ENCODE results near the gene FBXL3.

The FBXL3 gene, protein sequence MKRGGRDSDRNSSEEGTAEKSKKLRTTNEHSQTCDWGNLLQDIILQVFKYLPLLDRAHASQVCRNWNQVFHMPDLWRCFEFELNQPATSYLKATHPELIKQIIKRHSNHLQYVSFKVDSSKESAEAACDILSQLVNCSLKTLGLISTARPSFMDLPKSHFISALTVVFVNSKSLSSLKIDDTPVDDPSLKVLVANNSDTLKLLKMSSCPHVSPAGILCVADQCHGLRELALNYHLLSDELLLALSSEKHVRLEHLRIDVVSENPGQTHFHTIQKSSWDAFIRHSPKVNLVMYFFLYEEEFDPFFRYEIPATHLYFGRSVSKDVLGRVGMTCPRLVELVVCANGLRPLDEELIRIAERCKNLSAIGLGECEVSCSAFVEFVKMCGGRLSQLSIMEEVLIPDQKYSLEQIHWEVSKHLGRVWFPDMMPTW

DNA sequence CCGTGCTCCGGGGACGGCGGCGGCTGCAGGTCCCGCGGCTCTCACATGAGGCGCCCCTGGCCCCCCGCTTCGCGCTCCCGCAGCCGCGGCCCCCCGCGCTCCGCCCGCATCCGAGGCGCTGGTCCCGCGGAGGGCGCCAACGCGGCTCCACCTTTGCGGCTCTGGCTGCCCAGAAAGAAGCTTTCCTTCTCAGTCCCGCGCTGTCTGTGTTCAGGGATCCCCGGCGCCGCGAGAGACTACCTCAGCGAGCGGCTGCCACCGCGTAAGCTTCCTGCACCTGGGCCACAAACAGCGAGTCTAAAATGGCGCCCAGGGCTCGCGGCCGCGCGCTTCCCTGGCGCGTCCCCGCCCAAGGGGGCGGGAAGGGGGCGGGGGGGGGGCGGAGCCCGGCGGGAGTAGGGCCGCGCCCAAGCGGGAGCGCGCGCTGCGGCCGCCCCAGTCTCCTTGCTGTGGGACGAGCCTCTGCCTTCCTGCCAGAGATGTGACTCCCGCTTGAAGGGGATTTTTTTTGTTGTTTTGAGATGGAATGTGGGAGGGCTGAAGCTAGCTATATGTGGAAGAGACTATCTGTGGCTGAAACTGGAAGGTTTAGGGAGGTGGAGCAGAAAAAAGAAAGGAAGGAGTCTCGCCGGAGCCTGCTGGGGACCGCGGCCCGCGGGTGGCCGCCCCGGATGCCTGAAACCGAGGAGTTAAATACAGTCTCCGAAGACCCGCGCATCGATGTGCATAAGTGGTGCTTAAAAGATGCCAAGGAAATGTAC lies at the start of gene FBXL3:
TSS of gene FBXL3 (minus strand) at position 299 of the 761 bp plus-strand sequence. CDS start 5,299 bp downstream, outside the sequence.
- peak; percentile 63 for DNase-seq

DNA sequence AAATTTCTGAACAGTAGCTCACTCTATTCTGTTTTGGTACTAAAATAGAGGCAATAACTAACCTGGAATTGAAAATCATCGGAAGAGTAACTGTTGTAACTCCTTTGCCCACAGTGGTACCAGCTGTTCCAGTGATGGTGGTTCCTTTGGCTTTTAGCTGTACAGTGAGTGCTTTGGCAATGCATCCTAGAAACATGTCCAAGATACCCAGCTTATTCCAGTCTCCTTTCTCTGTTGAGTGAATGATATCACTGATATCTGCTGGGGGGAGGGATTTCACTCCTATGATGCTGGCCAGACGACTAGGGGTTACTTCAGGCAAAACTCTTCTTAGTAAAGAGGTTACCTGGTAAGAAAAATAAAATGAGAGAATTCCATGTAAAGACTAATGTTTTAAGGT lies 40.6 kb upstream of the FBXL3 start:
- DNase-seq, result no peak

DNA sequence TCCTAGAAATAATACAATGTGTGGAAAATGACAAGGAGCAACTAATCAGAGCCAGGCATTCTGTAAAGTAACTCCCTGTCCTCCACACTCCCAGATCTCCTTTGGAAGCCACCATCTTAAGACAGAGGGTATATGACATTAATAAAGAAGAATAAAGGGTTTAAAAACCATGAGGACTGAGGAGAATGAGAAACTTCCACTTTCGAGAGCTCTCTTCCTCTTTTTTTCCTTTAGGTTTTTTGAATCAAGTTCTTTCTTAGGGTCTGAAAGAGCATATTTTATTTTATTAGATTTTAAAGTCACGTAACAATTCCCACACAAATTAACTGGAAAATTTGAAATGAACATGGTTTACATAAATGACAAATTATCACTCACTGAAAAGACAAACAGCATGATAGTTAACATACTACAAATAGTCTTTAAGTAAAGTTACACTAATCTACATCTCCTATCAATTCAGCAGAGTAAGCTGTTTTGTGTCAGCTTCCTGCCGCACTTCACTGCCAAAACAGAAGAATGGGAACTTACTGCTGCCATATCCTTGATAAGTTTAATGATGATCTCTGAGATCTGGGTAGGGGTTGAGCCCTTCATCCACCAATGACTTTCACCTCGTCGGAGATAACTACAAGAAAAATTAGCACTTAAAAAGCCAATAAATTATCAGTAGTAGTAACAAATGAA lies 38.6 kb upstream of the FBXL3 start:
- no peak for DNase-seq

DNA sequence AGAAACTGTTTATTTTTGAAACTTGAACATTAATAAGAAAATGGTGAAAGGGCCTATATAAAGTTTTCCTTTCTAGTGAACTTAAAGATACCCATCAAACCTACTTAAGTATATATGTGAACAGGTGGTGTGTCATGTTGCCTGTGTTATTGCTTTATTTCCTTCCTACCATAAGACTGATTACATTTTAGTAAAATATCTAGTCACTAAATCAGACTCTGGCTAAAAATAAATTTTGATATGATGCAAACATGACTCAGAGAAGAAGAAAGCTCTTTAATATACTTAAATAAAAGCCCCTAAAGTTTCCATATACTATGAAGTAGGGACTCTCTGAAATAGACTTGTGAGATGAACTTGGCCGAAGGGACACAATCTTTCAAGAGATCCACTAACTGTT lies 35.1 kb upstream of the FBXL3 start:
- no peak for DNase-seq

DNA sequence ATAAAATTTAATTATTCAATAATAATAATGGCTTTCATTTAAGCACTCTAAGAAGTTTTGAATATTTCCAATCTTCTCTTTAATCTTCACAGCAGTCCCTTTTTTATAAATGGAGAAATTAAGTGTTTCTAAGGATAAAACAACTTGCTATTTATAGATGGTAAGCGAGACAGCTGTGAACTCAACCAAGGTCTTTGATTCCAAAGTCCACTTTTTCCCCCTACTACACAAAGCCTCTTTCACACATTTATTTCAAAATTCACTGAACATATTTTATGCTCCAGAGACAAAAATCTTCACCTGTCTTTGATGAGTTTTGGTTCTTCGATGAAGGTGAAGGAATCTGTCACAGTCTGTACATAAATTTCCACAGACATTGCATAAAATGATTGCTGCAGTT lies 34.4 kb upstream of the FBXL3 start:
- DNase-seq, result no peak

DNA sequence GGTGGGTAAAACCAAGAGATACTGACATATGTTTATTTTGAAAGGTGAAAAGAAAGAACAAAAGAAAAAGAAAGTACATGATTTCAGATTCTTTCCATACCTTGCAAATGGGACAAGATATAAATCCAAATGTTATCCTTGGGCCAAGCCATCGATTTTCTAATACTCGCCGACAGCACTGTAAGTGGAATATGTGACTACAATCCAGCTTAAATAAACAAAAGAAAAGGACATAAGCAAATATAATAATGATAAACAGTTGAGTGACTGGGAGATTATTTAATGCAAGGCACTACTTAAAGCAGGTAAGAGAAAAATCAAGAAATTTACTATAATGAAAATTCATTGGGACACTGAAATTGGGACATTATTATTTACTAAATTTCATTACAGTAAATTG lies 29.9 kb upstream of the FBXL3 start:
- DNase-seq, result no peak

DNA sequence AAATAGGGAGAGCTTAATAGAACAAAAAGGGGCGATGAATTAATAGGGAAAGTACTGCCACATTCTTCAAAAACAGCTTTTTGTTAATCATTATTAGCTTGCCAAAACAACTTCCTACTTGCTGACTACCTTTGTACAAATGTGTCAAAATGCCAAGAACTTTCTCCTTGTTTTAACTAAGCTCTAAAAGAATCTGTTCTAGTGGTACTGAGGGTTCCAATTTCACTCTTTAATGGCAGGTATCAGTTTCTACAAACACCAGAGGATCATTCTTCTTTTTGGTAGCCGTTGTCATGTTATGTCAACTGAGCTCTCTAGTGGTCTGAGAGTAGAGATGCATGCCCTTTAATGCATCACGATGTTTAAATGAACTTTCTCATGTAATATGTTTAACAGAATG lies 29.4 kb upstream of the FBXL3 start:
- no peak for DNase-seq

DNA sequence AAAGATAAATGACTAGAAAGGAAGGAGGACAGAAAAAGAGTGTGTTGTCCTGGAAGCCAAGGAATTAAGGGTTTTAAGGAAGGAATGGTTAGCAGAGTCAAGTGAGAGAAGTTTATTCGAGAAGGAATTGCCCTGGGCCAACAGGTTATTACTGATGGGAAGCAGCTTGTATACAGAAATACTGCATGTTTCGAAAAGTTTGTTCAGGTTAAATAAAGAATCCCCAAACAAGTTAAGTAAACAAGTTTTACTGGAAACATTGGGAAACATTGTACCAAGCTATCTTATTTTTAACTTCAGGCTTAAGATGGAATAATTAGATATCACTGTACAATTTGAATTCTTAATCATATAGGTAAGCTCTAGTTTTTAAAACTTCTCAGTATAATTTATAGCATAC lies 28.2 kb upstream of the FBXL3 start:
- no peak for DNase-seq

DNA sequence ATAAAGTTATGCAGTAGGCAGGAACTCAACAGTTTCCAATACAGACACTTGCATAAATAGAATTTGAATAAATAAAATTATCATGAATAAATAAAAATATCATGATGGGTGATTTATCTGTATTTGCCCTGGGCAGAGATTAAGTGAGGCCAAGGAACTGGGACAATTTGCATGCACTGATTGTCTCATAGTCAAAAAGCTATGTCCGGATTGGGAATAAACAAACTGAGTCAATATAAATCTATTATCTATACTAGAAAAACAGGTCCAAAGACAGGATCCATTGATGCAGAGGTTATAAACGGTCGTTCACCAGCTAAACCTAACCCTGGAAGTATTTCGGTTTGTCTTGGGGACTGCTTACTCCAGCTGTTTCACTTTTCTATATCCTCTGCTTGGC lies 26.2 kb upstream of the FBXL3 start:
- no peak for DNase-seq

DNA sequence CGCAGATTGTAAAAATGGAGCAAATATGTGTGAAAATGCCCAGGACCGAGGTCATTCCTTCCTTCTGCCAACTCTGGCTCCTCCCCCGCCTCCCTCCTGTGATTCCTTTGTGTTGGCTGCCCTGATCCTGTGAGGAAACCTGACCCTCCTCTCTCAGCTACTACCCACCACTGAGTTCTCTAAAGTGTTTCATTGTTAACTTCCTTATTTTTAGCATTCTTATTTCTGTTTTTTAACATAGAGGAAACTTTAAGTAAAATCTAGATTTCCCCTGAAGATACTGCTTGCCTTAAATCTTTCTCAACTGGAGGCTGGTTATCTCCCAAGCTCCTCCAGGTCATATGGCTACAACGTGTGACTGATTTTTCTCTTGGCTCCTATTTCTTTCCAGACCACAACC lies 21.7 kb upstream of the FBXL3 start:
- DNase-seq, result no peak

DNA sequence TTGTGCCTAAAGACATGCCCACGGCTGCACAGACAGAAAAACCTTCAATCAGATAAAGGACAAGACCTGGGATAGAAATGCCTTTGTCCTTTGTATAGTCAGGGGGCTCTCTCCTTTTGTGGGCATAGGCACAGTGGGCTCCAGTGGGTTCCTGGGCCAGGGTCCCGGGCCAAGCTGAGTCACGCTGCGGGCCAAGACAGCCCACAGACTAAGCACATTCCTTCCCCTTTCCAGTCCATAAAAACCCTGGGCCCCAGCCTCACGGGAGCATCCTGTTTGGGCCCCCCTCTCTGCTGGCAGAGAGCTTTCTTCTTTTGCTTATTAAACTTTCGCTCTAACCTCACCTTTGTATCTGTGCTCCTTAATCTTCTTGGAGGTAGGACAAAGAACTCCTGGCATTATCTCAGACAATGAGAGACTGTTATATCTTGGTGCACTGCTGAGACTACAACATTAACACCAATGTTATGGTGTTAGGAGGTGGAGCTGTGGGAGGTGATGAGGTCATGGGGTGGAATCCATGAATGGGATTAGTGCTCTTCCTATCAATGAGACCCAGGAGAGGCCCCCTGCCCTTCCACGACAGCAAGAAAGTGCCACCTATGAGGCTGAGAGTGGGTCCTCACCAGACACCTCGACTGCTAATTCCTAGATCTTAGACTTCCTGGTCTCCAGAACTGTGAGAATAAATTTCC lies 20.8 kb upstream of the FBXL3 start:
- DNase-seq, result no peak

DNA sequence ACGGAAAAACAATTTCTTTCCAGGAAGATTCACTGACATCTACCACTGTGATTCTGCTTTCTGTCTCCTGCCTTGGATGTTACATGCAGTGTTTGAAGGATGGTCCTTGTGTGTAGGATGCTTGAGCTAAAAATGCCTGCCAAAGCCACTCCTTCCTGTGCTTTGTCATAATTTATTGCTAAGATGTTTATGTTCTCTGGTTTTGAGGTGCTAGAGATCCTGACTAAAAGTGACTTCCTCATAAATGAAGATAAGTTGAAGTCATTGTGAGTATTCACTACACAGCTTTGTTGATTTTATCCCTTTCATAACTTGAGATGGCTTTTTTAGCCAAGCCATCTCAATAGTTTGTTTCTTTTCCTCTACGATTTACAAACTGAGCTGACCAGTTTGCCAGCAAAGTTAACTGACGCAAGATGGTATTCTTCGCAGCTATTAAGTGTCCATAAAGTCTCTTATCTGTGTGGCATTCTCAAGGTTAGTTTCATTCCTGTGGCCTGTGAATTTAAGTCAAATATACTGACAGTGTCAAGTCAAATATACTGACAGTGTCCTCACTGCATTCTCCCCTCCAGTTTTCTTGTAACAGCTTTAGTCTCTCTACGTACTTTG lies 15.7 kb upstream of the FBXL3 start:
- no peak for DNase-seq

DNA sequence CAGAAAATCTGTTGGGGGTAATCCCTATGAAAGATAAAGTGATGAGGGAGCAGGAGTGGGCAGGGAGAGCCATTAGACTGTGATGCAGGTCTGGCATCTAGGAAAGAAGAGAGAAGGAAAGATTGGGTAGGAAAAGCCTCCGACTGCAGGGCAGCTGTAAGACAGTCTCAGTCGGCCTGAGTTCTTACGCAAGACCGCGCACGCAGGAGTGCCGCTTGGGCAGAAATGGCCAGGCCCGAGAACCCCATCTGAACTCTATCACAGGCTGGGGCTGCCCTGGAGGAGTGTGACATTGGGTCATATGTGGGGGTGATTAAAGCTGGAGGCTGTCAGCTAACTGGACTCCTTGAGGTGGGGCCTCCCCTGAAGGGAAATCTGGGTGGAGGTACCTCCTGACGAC lies 13.9 kb upstream of the FBXL3 start:
- DNase-seq, result no peak

DNA sequence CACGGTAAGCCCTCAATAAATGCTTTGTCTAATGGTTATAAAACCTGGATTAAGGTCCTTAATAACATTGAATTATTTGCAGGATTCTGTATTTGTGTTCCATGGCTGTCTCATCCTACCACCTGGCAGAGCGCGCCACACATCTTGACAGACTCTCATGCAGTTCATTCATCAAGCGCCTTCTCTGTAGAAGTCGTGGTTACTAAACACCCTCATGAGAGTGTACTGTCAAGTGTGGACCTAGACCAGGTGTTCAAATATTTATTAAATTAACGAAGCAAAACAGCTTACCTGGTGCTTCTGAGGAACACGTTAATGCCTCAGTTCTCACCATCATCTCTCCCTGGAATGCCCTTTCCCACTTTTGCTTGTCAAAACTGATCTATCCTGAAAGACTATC lies 13.1 kb upstream of the FBXL3 start:
- DNase-seq, result no peak

DNA sequence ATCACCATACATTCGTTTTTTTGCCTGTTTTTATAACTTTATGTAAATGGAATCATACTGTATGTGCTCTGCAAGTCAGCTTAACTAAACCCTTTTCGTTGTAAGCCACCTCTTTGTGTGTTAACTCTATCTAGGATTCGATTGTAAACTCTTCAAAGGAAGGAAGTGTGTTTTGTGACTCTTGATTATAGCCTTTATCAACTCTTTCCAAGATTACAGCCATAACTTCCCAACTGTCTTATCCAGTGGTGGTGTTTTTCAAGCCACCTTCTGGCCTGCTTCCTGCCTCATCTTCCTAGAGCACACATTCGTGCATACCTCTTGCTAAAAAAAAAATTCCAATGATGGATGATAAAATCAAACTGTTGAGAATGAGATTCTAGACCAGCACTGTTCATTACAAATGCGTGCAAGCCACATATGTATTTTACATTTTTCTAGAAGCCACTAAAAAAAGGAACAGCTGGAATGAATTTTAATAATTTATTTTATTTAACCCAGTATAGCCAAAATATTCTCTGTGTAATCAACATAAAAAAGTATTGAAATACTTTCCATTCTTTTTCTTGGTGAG lies 12.0 kb upstream of the FBXL3 start:
- no peak for DNase-seq

DNA sequence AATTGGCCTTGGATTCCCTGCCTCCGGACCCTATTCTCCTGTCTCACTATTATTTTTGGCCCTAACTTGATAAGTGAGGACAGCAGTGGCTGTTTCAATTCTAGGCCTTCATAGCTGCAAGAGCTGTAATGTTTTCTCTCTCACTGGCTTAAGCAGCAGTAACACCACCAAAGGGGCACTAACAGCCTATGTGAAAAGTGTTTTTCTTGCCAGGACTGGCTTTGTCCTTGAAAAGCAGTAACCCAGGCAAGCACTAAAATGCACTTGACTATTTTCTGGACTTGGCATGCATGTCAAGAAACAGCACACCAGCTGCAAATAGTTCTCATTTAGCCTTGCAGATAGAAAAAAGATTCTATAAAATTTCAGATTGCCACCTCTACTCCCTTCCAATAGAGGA lies 9.3 kb upstream of the FBXL3 start:
- no peak for DNase-seq

DNA sequence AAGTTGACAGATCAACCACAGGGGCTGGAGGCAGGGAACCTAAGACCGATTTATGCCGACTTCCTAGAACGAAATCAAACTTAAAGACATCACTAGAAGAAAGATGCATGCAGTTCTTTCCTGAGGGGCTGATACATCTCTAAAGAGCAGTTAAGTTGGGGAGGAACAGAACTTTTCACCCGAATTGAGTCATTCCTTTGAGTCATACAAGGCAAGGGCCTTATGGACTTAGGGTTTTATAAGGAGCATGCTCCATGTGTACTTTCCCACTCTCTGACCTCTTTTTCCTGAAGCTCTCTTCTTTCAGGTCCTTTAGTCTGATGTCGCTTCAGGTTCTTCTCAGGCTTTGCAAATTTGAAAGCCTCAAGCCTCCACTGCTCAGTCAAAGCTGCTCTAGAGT lies 7.9 kb upstream of the FBXL3 start:
- DNase-seq, result no peak

DNA sequence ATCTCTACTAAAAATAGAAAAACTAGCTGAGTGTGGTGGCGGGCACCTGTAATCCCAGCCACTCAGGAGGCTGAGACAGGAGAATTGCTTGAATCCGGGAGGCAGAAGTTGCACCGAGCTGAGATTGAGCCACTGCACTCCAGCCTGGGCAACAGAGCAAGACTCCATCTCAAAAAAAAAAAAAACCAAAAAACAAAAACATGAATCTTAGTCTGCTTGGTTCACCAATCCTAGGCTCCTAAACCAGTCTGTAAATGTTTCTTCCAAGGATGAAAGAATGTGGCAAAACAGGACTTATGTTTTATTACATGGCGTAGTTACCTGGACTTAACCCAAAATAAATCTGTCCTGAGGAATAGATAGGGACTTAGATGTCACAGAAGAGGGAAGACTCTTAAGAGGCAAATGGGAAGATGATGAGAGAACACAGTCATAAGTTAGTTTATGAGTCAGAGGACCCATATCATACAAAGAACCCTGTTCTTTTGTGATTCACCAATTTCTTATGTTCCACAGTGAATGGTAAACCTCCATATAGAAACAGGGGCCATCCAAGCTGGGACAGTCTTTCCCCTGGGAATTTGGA lies 6.9 kb upstream of the FBXL3 start:
- no peak for DNase-seq

DNA sequence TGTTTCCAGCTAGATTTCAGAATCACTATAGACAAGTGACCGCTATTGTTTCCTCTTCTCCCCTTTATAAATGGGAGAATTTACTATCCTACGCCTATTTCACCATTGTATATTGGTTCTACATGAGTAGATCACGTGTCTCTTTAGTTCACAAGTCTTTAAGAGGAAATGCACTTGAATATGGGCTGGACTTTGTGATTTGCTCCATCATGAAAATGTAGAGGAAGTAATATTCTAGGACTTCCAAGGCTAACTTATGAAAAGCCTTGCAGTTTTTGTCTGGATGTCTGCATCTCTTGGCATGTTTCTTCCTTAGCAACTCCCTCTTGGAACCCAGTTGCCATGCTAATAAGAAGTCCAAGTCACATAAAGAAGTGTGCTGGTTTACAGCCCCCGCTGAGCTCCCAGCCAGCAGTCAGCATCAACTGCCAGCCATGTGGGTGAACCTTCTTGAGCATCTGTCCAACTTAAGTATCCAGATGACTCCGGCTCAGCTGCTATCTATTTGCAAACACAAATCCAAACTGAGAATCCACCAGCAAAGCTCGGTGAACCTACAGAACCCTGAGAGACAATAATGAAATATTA lies 4.8 kb upstream of the FBXL3 start:
- DNase-seq, result no peak

DNA sequence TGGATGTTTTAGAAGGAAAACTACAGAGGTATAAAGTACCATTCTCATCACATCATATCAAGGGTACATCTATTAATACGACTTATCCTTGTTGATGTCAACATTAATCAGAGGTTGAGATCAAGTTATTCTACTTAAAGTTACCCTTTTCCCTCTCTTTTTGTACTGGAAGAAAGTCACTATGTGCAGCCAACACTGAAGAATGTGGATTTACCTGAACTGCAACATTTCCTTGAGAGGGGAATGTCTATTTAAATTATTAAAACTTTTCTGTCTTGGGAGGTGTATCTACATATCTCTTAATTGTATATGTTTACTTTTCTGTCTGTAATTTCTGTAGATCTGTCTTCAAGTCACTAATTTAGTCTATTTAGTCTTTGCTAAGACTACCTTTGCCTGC lies 2.5 kb upstream of the FBXL3 start:
- DNase-seq, result no peak

DNA sequence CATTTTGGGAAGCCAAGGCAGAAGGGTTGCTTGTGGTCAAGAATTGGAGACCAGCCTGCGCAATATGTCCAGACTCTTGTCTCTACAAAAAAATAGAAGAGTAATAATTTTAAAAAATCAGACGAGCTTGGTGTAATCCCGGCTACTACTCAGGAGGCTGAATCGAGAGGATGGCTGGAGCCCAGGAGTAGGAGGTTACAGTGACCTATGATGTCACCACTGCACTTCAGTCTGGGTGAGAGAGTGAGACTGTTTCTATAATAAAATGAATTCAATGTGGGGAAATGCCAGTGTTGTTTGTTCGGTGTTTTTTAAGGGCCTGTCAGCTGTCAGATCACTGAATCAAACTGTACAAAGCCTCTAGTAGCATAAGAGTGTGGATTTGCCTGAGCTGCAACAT lies 1.2 kb upstream of the FBXL3 start:
- no peak for DNase-seq

Measured in NCI-H1417 treated with DMSO at 0.1 percent for 48 hours (cell line).